Lower lobe of right lung (tissue), 2 donors: ENCODE results near the gene RGL1. TPM values are rescaled to one million over a fixed set of nuclear protein-coding genes. Genes with fewer than 3 reads are reported as not detected.

Experiments used
- ATAC-seq, 2 donors: fragments of 200-7000 bp; cut with Tn5 transposase; one replicate each; pipeline ENCODE4 v1.9.1; 2020 to 2022; ENCODE audit warnings: mild to moderate bottlenecking in 2 of 2, moderate library complexity in 2 of 2
- DNase-seq: peaks from one replicate; pipeline ENCODE4 v3.0.0-alpha.2; 2020
- H3K27ac ChIP-seq: fragments of 200-600 bp; one replicate; pipeline ENCODE4 v1.8.0; 2022
- H3K27me3 ChIP-seq: fragments of 200-600 bp; one replicate; pipeline ENCODE4 v1.8.0; 2022; ENCODE audit warnings: low read depth
- H3K36me3 ChIP-seq: fragments of 200-600 bp; one replicate; pipeline ENCODE4 v1.8.0; 2022; ENCODE audit warnings: mild to moderate bottlenecking
- H3K4me1 ChIP-seq: fragments of 200-600 bp; one replicate; pipeline ENCODE4 v1.8.0; 2022
- H3K4me3 ChIP-seq: fragments of 200-600 bp; one replicate; pipeline ENCODE4 v1.8.0; 2022; ENCODE audit warnings: mild to moderate bottlenecking
- H3K9me3 ChIP-seq: fragments of 200-600 bp; one replicate; pipeline ENCODE4 v1.8.0; 2022
- intact Hi-C: fragments of 100-400 bp; cut with DNase I; formaldehyde crosslinking; loops from one replicate; pipeline ENCODE4 v1.11.0; 2022
- total RNA-seq: library from RNA; stranded (reverse); fragmentation: NEBNext Ultra II Directional; extraction: Animal tissue kit (Norgen Biotek cat#: 25700); gene quantifications from one replicate; pipeline ENCODE4 v1.2.1, GENCODE V29; 2021
- TF ChIP-seq, protein P1 (sequence below): fragments of 200-600 bp; IDR thresholded peaks from one replicate; pipeline ENCODE4 v1.8.0; 2022; ENCODE audit warnings: antibody characterized with exemption, mild to moderate bottlenecking
- donor health status: DM: no; HTN: yes; CAD: no; lungs with severe emphysema.

The RGL1 gene
- total RNA-seq, 1 donor from 2014 or later: 37.6 TPM

DNA sequence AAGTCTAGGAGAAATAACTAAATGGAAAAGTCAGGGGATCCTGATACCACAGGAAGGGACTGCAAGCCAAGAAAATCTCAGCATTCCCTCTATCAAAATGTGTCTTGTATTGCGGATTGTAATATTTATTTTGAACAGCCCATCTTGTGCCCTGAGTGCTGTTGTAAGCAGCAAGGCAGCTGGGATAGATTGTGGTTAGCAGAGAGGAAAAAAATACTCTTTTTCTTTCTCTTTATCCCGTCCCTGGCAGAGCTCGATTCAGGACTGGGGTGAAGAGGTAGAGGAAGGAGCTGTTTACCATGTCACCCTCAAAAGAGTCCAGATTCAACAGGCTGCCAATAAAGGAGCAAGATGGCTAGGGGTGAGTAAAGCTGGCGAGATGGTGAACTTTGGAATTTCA, 1.2 kb downstream of the RGL1 start:
- Histone ChIP-seq H3K9me3 (peaks cover 10% of the 10 kb centered on the region), H3K4me1 (peaks cover 52% of the 10 kb centered on the region), H3K27ac (peak overlapping the region; percentile 90), H3K36me3 (no peaks in the 10 kb centered on the region), H3K27me3 (no peaks in the 10 kb centered on the region), H3K4me3 (peak overlapping the region; percentile 69)
- TF ChIP-seq, protein P1, sequence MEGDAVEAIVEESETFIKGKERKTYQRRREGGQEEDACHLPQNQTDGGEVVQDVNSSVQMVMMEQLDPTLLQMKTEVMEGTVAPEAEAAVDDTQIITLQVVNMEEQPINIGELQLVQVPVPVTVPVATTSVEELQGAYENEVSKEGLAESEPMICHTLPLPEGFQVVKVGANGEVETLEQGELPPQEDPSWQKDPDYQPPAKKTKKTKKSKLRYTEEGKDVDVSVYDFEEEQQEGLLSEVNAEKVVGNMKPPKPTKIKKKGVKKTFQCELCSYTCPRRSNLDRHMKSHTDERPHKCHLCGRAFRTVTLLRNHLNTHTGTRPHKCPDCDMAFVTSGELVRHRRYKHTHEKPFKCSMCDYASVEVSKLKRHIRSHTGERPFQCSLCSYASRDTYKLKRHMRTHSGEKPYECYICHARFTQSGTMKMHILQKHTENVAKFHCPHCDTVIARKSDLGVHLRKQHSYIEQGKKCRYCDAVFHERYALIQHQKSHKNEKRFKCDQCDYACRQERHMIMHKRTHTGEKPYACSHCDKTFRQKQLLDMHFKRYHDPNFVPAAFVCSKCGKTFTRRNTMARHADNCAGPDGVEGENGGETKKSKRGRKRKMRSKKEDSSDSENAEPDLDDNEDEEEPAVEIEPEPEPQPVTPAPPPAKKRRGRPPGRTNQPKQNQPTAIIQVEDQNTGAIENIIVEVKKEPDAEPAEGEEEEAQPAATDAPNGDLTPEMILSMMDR: no peak
- ATAC-seq (no peak), DNase-seq (no peak)
- intact Hi-C loops: no loop called here

GRCh38 chr1:183806675-183807074, 1.8 kb downstream of the RGL1 start:
- peaks cover 56% of the 10 kb centered on the region for H3K4me1 ChIP-seq
- ATAC-seq: no peak
- H3K4me3 ChIP-seq: peak overlapping the region; percentile 69
- peaks cover 7% of the 10 kb centered on the region for H3K9me3 ChIP-seq
- DNase-seq: no peak
- no peaks in the 10 kb centered on the region for H3K27me3 ChIP-seq
- no peaks in the 10 kb centered on the region for H3K36me3 ChIP-seq
- TF ChIP-seq, protein P1: no peak
- intact Hi-C loops: no loop called here
- peak overlapping the region; percentile 90 for H3K27ac ChIP-seq

DNA sequence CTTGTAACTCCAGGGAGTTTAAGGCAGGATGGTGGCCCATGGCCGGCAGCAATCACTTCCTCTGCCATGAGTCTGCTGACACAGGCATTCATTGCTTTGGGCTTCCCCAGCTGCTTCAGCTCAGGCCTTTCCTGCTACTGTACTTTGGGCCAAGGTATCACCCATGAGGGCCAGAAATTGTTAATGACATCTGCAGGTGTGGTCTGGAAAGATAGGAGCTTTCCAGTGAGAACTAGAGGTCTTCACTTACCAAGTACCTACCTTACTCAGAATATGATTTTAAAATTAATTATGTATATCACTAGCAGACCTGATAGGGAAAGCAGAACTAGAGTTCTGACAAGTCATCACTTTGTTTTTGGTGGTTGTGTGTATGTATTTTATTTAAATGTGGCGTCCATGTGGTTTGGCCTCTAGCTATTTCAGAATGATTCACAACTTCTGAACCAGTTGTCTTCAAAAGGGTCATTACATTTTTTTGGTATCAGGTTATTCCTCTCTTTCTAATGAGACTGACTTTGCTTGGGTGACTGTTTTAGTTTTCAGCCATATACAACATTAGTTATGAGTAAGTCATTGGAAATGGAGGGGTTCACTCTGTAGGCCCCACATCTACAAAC, 2.7 kb downstream of the RGL1 start:
- intact Hi-C loops: no loop called here
- Histone ChIP-seq H3K27me3 (no peaks in the 10 kb centered on the region), H3K36me3 (no peaks in the 10 kb centered on the region), H3K4me1 (peaks cover 65% of the 10 kb centered on the region), H3K4me3 (peak overlapping the region; percentile 69), H3K27ac (no peak overlapping the region), H3K9me3 (no peaks in the 10 kb centered on the region)
- DNase-seq (no peak), ATAC-seq (no peak)
- TF ChIP-seq, protein P1: no peak

- Histone ChIP-seq H3K4me1 (peaks cover 73% of the 10 kb centered on the region), H3K27me3 (no peaks in the 10 kb centered on the region), H3K9me3 (no peaks in the 10 kb centered on the region), H3K4me3 (peak overlapping the region; percentile 69), H3K36me3 (no peaks in the 10 kb centered on the region), H3K27ac (no peak overlapping the region)
- TF ChIP-seq, protein P1: no peak
- ATAC-seq (no peak), DNase-seq (no peak)
- intact Hi-C loops: no loop called here
These were observed 3.5 kb downstream of the RGL1 start for GRCh38 chr1:183808296-183809027.

GRCh38 chr1:183810121-183810520, 5.2 kb downstream of the RGL1 start:
- intact Hi-C loops: no loop called here
- Histone ChIP-seq H3K36me3 (no peaks in the 10 kb centered on the region), H3K27me3 (no peaks in the 10 kb centered on the region), H3K27ac (no peak overlapping the region), H3K9me3 (no peaks in the 10 kb centered on the region), H3K4me1 (peaks cover 87% of the 10 kb centered on the region), H3K4me3 (no peak overlapping the region)
- TF ChIP-seq, protein P1: no peak
- DNase-seq (no peak), ATAC-seq (peak; percentile 20 to 58)
